ENCODE results near the gene MAN2C1. TPM values are rescaled to one million over a fixed set of nuclear protein-coding genes. Genes with fewer than 3 reads are reported as not detected.

MAN2C1 gene
- total RNA-seq, 1 experiment from 2014 or later: 169 TPM

GRCh38 chr15:75358771-75359536 is 9.5 kb downstream of the MAN2C1 start:
- no peaks in the 10 kb centered on the region for H3K9me3 ChIP-seq (ENCODE audit: low read depth, low read length, poor library complexity, severe bottlenecking)
- ChIA-PET POLR2A (ENCODE audit: low non-redundant PET) (no interaction called here), CTCF (no interaction called here)
- no peak overlapping the region for H3K27ac ChIP-seq (ENCODE audit: low read depth, low read length, poor library complexity, severe bottlenecking)
- no peaks in the 10 kb centered on the region for H3K27me3 ChIP-seq (replicated peaks; ENCODE audit: insufficient read depth, low read depth, low read length, poor library complexity)
- BruUV-seq (replicated peaks): no TSS peak
- no peak for DNase-seq (ENCODE audit: low spot score)
- intact Hi-C loops (cut with micrococcal nuclease; ENCODE audit: unreplicated experiment): no loop called here
- no peak overlapping the region for H3K4me3 ChIP-seq (ENCODE audit: low read depth, low read length, poor library complexity, severe bottlenecking)
- no peak for TF ChIP-seq CTCF (conservative IDR thresholded peaks at IDR 0.05; ENCODE audit: low read depth, low read length)
- TF ChIP-seq EZH2 (IDR thresholded peaks at IDR 0.05; ENCODE audit: borderline replicate concordance, low read depth, low read length, poor library complexity, severe bottlenecking): no peak
- peaks cover 12% of the 10 kb centered on the region for H3K36me3 ChIP-seq (ENCODE audit: insufficient read depth, low read length, poor library complexity, severe bottlenecking)
- H3K4me1 ChIP-seq (ENCODE audit: insufficient read depth, low read length, poor library complexity, severe bottlenecking): no peaks in the 10 kb centered on the region

- BruUV-seq (replicated peaks): no TSS peak
- no peaks in the 10 kb centered on the region for H3K4me1 ChIP-seq (ENCODE audit: insufficient read depth, low read length, poor library complexity, severe bottlenecking)
- no peak for TF ChIP-seq EZH2 (IDR thresholded peaks at IDR 0.05; ENCODE audit: borderline replicate concordance, low read depth, low read length, poor library complexity, severe bottlenecking)
- intact Hi-C loops (cut with micrococcal nuclease; ENCODE audit: unreplicated experiment): no loop called here
- no peak overlapping the region for H3K27ac ChIP-seq (ENCODE audit: low read depth, low read length, poor library complexity, severe bottlenecking)
- peaks cover 12% of the 10 kb centered on the region for H3K36me3 ChIP-seq (ENCODE audit: insufficient read depth, low read length, poor library complexity, severe bottlenecking)
- H3K27me3 ChIP-seq (replicated peaks; ENCODE audit: insufficient read depth, low read depth, low read length, poor library complexity): no peaks in the 10 kb centered on the region
- no peak overlapping the region for H3K4me3 ChIP-seq (ENCODE audit: low read depth, low read length, poor library complexity, severe bottlenecking)
- ChIA-PET POLR2A (ENCODE audit: low non-redundant PET) (no interaction called here), CTCF (no interaction called here)
- no peaks in the 10 kb centered on the region for H3K9me3 ChIP-seq (ENCODE audit: low read depth, low read length, poor library complexity, severe bottlenecking)
- no peak for DNase-seq (ENCODE audit: low spot score)
These were observed 10.3 kb downstream of the MAN2C1 start for GRCh38 chr15:75357976-75358673.

- Histone ChIP-seq H3K36me3 (ENCODE audit: insufficient read depth, low read length, poor library complexity, severe bottlenecking) (peaks cover 11% of the 10 kb centered on the region), H3K4me3 (ENCODE audit: low read depth, low read length, poor library complexity, severe bottlenecking) (no peak overlapping the region), H3K9me3 (ENCODE audit: low read depth, low read length, poor library complexity, severe bottlenecking) (no peaks in the 10 kb centered on the region), H3K27ac (ENCODE audit: low read depth, low read length, poor library complexity, severe bottlenecking) (no peak overlapping the region), H3K27me3 (replicated peaks; ENCODE audit: insufficient read depth, low read depth, low read length, poor library complexity) (no peaks in the 10 kb centered on the region), H3K4me1 (ENCODE audit: insufficient read depth, low read length, poor library complexity, severe bottlenecking) (no peaks in the 10 kb centered on the region)
- no peak for DNase-seq (ENCODE audit: low spot score)
- TF ChIP-seq EZH2 (IDR thresholded peaks at IDR 0.05; ENCODE audit: borderline replicate concordance, low read depth, low read length, poor library complexity, severe bottlenecking): no peak
- TF ChIP-seq CTCF (conservative IDR thresholded peaks at IDR 0.05; ENCODE audit: low read depth, low read length): no peak
- CTCF ChIA-PET: no interaction called here
- no TSS peak for BruUV-seq (replicated peaks)
- intact Hi-C loops (cut with micrococcal nuclease; ENCODE audit: unreplicated experiment): no loop called here
- POLR2A ChIA-PET (ENCODE audit: low non-redundant PET): no interaction called here
These were observed 11.9 kb downstream of the MAN2C1 start for GRCh38 chr15:75356517-75356916.
